Liver (tissue), 3 donors: ENCODE data around the gene GLS.

ENCODE experiments used
- GABPA ChIP-seq, 2 donors: IDR thresholded peaks in 1 of 2; conservative IDR thresholded peaks in 1 of 2; 2 replicates each; pipeline ENCODE4 v1.6.1; 2016; ENCODE audit warnings: antibody characterized with exemption in 2 of 2, mild to moderate bottlenecking in 1 of 2, moderate library complexity in 1 of 2
- JUND ChIP-seq, 2 donors: IDR thresholded peaks; 2 replicates each; pipeline ENCODE4 v1.6.1; 2016; ENCODE audit warnings: antibody characterized with exemption in 2 of 2
- REST ChIP-seq: IDR thresholded peaks from 2 replicates; pipeline ENCODE4 v1.6.1; 2016; ENCODE audit warnings: antibody characterized with exemption, mild to moderate bottlenecking
- YY1 ChIP-seq: IDR thresholded peaks from 2 replicates; pipeline ENCODE4 v1.6.1; 2016; ENCODE audit warnings: antibody characterized with exemption, mild to moderate bottlenecking
- TF ChIP-seq, protein P1 (sequence below): fragments of 150-350 bp; IDR thresholded peaks from 2 replicates; pipeline ENCODE4 v1.5.1; 2017; ENCODE audit warnings: improper control_type of control experiment, low read depth, low read length; ENCODE audit not compliant: missing input control
- TF ChIP-seq, protein P2 (sequence below): IDR thresholded peaks from 2 replicates; pipeline ENCODE4 v1.6.1; 2016; ENCODE audit warnings: antibody characterized with exemption
- donor health status: healthy.
- donor health status: healthy.

DNA sequence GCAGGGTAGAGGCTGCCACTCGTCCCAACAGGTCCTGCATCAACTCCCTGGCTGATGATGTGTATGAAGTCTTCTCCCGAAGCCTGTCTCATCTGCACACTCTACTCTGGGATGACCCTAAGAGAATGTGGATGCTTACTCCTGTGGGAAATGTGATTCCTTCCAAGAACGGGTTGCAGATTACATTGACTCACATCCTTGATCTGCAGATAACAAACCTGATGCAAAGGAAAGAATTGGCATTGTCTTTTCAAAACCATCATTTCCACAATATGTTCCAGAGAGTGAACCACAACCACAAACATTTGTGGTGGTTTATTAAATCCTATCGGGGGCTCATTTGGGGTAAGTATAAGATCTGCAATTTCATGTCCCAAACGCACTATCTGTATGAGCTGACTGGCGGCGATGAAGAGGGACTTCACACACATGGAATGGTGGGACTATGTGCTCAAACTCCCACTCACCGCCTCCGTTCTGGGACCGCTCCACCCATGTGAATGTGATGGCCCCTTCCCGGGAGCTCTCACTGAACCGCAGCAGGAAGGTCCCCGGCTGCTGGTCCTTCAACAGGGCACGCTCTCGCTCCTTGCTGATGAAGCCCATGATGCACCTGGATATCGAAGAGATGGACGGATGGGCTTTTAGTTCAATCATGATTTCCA, 97.9 kb downstream of the GLS start:
- TF ChIP-seq, protein P1, sequence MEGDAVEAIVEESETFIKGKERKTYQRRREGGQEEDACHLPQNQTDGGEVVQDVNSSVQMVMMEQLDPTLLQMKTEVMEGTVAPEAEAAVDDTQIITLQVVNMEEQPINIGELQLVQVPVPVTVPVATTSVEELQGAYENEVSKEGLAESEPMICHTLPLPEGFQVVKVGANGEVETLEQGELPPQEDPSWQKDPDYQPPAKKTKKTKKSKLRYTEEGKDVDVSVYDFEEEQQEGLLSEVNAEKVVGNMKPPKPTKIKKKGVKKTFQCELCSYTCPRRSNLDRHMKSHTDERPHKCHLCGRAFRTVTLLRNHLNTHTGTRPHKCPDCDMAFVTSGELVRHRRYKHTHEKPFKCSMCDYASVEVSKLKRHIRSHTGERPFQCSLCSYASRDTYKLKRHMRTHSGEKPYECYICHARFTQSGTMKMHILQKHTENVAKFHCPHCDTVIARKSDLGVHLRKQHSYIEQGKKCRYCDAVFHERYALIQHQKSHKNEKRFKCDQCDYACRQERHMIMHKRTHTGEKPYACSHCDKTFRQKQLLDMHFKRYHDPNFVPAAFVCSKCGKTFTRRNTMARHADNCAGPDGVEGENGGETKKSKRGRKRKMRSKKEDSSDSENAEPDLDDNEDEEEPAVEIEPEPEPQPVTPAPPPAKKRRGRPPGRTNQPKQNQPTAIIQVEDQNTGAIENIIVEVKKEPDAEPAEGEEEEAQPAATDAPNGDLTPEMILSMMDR, result no peak
- TF ChIP-seq GABPA (IDR thresholded peaks at IDR 0.05 in 1 of 2, conservative IDR thresholded peaks at IDR 0.05 in 1 of 2), result no peak
- TF ChIP-seq REST, result no peak
- TF ChIP-seq JUND (IDR thresholded peaks at IDR 0.05), result no peak
- TF ChIP-seq YY1, result no peak
- TF ChIP-seq, protein P2, sequence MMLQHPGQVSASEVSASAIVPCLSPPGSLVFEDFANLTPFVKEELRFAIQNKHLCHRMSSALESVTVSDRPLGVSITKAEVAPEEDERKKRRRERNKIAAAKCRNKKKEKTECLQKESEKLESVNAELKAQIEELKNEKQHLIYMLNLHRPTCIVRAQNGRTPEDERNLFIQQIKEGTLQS, result no peak
